Cortex of kidney (tissue), 1 donor: ENCODE measurements around the gene RASSF1.
"Not testable (repeated sequence)": the region's sequence is repeated elsewhere in the genome, so short reads cannot be mapped to it uniquely, and the experiment has no call there.

Experiments
- DNase-seq: peaks from one replicate; lab custom pipeline; 2025; lab: John Stamatoyannopoulos, UW

RASSF1 gene

GRCh38 chr3:50323614-50324199, 16.9 kb downstream of the RASSF1 start:
- DNase-seq, result no peak

- DNase-seq, result no peak
Observed at GRCh38 chr3:50323092-50323600, 17.5 kb downstream of the RASSF1 start.

GRCh38 chr3:50322386-50323091, 18.1 kb downstream of the RASSF1 start, which contains the start of gene HYAL2:
TSS of gene HYAL2 (minus strand) at chr3:50322745. CDS start at chr3:50320489, 2,256 bp downstream.
- no peak for DNase-seq

GRCh38 chr3:50322115-50322385, 18.6 kb downstream of the RASSF1 start:
- no peak for DNase-seq

GRCh38 chr3:50321336-50322114, 19.1 kb downstream of the RASSF1 start:
- no peak for DNase-seq

- no peak for DNase-seq
Observed at GRCh38 chr3:50320853-50321335, 19.7 kb downstream of the RASSF1 start.

- DNase-seq, result no peak
Observed at GRCh38 chr3:50319894-50320625, 20.6 kb downstream of the RASSF1 start.

GRCh38 chr3:50319181-50319893, 21.3 kb downstream of the RASSF1 start:
- no peak for DNase-seq

- DNase-seq, result no peak
Observed at GRCh38 chr3:50318615-50319014, 22.0 kb downstream of the RASSF1 start.

GRCh38 chr3:50318163-50318562, 22.5 kb downstream of the RASSF1 start:
- DNase-seq, result no peak

GRCh38 chr3:50317300-50317699, 23.3 kb downstream of the RASSF1 start:
- no peak for DNase-seq

GRCh38 chr3:50316657-50317242, 23.9 kb downstream of the RASSF1 start:
- no peak for DNase-seq

GRCh38 chr3:50314816-50315215, 25.8 kb downstream of the RASSF1 start:
- DNase-seq, result no peak

GRCh38 chr3:50314342-50314741, 26.3 kb downstream of the RASSF1 start:
- no peak for DNase-seq

GRCh38 chr3:50312041-50312440, 28.6 kb downstream of the RASSF1 start:
- not testable (repeated sequence) for DNase-seq

- no peak for DNase-seq
Observed at GRCh38 chr3:50304601-50305000, 36.0 kb downstream of the RASSF1 start.

GRCh38 chr3:50303013-50303815, 37.4 kb downstream of the RASSF1 start, which contains the start of gene HYAL1:
TSS of gene HYAL1 (minus strand) at chr3:50303574. CDS start at chr3:50302956, 618 bp downstream.
- DNase-seq, result no peak

GRCh38 chr3:50302095-50303012, 38.3 kb downstream of the RASSF1 start:
- no peak for DNase-seq

- DNase-seq, result no peak
Observed at GRCh38 chr3:50300681-50301254, 39.9 kb downstream of the RASSF1 start.
